Psoas muscle (tissue), 8 donors: ENCODE results near the gene ARHGAP15. TPM values are rescaled to one million over a fixed set of nuclear protein-coding genes. Genes with fewer than 3 reads are reported as not detected.

Experiments used
- ATAC-seq, 4 donors: fragments of 200-7000 bp; cut with Tn5 transposase; one replicate each; pipeline ENCODE4 v1.9.1; 2020; ENCODE audit warnings: moderate library complexity in 3 of 4, mild to moderate bottlenecking in 2 of 4
- DNase-seq, 2 donors: peaks; one replicate each; pipeline ENCODE4 v3.0.0-alpha.2; 2020
- H3K27ac ChIP-seq: fragments of 200-600 bp; one replicate; pipeline ENCODE4 v1.8.0; 2022
- H3K27me3 ChIP-seq, 3 donors: fragments of 200-600 bp in 1 of 3; one replicate each; pipeline versions ENCODE4 v1.6.1 to v1.8.0; 2013 to 2022; ENCODE audit warnings: low read length in 2 of 3, mild to moderate bottlenecking in 2 of 3, moderate library complexity in 1 of 3; ENCODE audit not compliant: insufficient read depth in 3 of 3
- H3K36me3 ChIP-seq, 2 donors: fragments of 200-600 bp in 1 of 2; one replicate each; pipeline versions ENCODE4 v1.6.1 to v1.8.0; 2013 to 2022; ENCODE audit warnings: low read depth in 1 of 2, mild to moderate bottlenecking in 1 of 2, moderate library complexity in 1 of 2; ENCODE audit not compliant: insufficient read depth in 1 of 2
- H3K4me1 ChIP-seq: fragments of 200-600 bp; one replicate; pipeline ENCODE4 v1.8.0; 2022
- H3K4me3 ChIP-seq: fragments of 200-600 bp; one replicate; pipeline ENCODE4 v1.8.0; 2022; ENCODE audit warnings: mild to moderate bottlenecking
- H3K9me3 ChIP-seq: fragments of 200-600 bp; one replicate; pipeline ENCODE4 v1.8.0; 2022
- CTCF ChIP-seq: fragments of 200-600 bp; IDR thresholded peaks from one replicate; pipeline ENCODE4 v1.8.0; 2022; ENCODE audit warnings: antibody characterized with exemption
- WGBS, 3 donors: extraction: QIAGEN DNeasy Blood & Tissue Kit; methylation state at CpG; one replicate each; pipeline versions ENCODE4 v1.1.6 to v1.1.7; 2013; 5-methylcytosine and 5-hydroxymethylcytosine counted together
- intact Hi-C, 2 donors: fragments of 100-400 bp; cut with DNase I; formaldehyde crosslinking; loops; one replicate each; pipeline versions ENCODE4 v1.11.0 to v1.14.2; 2022
- polyA plus RNA-seq, 3 donors: library from polyadenylated mRNA; stranded (reverse); fragments of 200-250 nt; gene quantifications; one replicate each; pipeline ENCODE4 v1.2.3, GENCODE V29; 2013
- total RNA-seq, 4 donors: library from RNA; stranded (reverse); fragmentation: NEBNext Ultra II Directional in 2 of 4; extraction: Animal tissue kit (Norgen Biotek cat#: 25700) in 2 of 4; gene quantifications; one replicate each; pipeline versions ENCODE4 v1.2.1 to v1.2.4, GENCODE V29; 2021 to 2023
- donor health status: healthy with polysubstance abuse.
- donor health status: DM: no; HTN: no; CAD: no; lungs with moderate emphysema.
- donor health status: Bipolar disorder and iron deficiency.
- donor health status: healthy.
- donor health status: DM: yes; HTN: yes; CAD: no.
- donor health status: DM: no; HTN: no; CAD: no.
- donor health status: DM: no; HTN: no; CAD: no.
- donor health status: DM: yes; HTN: yes; CAD: no.

ARHGAP15 gene
- total and polyA plus RNA-seq, 7 donors = 0.49 to 3.1 (median 0.95) TPM

- Histone ChIP-seq H3K36me3 (no peaks in the 10 kb centered on the region), H3K4me3 (no peak overlapping the region), H3K9me3 (no peaks in the 10 kb centered on the region), H3K4me1 (no peaks in the 10 kb centered on the region), H3K27me3 (no peaks in the 10 kb centered on the region), H3K27ac (no peak overlapping the region)
- no peak for TF ChIP-seq CTCF
- DNase-seq = no peak
- intact Hi-C loops = no loop called here
- 60 to 64% (median 62%) methylated on average over 2 of the region's 2 CpGs for WGBS, 3 donors
- no peak for ATAC-seq
These were observed 488.7 kb downstream of the ARHGAP15 start for GRCh38 chr2:143617803-143618415.

GRCh38 chr2:143622106-143622505 is 492.9 kb downstream of the ARHGAP15 start:
- Histone ChIP-seq H3K27ac (no peak overlapping the region), H3K27me3 (no peaks in the 10 kb centered on the region), H3K36me3 (no peaks in the 10 kb centered on the region), H3K4me3 (no peak overlapping the region), H3K4me1 (no peaks in the 10 kb centered on the region), H3K9me3 (no peaks in the 10 kb centered on the region)
- DNase-seq = no peak
- TF ChIP-seq CTCF = no peak
- 91 to 95% (median 95%) methylated on average over 2 of the region's 2 CpGs for WGBS, 3 donors
- intact Hi-C loops = no loop called here
- no peak for ATAC-seq

- 75 to 77% (median 76%) methylated on average over 6 of the region's 6 CpGs for WGBS, 3 donors
- no peak for TF ChIP-seq CTCF
- Histone ChIP-seq H3K9me3 (no peaks in the 10 kb centered on the region), H3K27ac (no peak overlapping the region), H3K27me3 (no peaks in the 10 kb centered on the region), H3K4me3 (no peak overlapping the region), H3K4me1 (no peaks in the 10 kb centered on the region), H3K36me3 (no peaks in the 10 kb centered on the region)
- intact Hi-C loops = no loop called here
- DNase-seq = no peak
- no peak for ATAC-seq
These were observed 494.2 kb downstream of the ARHGAP15 start for GRCh38 chr2:143623231-143623908.

- Histone ChIP-seq H3K4me3 (no peak overlapping the region), H3K27me3 (no peaks in the 10 kb centered on the region), H3K9me3 (no peaks in the 10 kb centered on the region), H3K36me3 (no peaks in the 10 kb centered on the region), H3K27ac (no peak overlapping the region), H3K4me1 (no peaks in the 10 kb centered on the region)
- intact Hi-C loops = no loop called here
- ATAC-seq = no peak
- TF ChIP-seq CTCF = no peak
- DNase-seq = no peak
- 52 to 58% (median 57%) methylated on average over 8 of the region's 8 CpGs for WGBS, 3 donors
These were observed 494.7 kb downstream of the ARHGAP15 start for GRCh38 chr2:143623909-143624260.

- TF ChIP-seq CTCF = no peak
- intact Hi-C loops = no loop called here
- H3K9me3 ChIP-seq = no peaks in the 10 kb centered on the region
- no peak for DNase-seq
- no peaks in the 10 kb centered on the region for H3K4me1 ChIP-seq
- ATAC-seq = no peak
- H3K4me3 ChIP-seq = no peak overlapping the region
- no peaks in the 10 kb centered on the region for H3K36me3 ChIP-seq
- no peak overlapping the region for H3K27ac ChIP-seq
- no peaks in the 10 kb centered on the region for H3K27me3 ChIP-seq
These were observed 500.1 kb downstream of the ARHGAP15 start for GRCh38 chr2:143629340-143629739.
